Gastroesophageal sphincter (tissue), 4 donors: ENCODE data around the gene PIGU. TPM values are rescaled to one million over a fixed set of nuclear protein-coding genes. Genes with fewer than 3 reads are reported as not detected.

Experiments used
- ATAC-seq: fragments of 150-250 bp; one replicate; pipeline ENCODE4 v1.9.1; 2016; ENCODE audit warnings: mild to moderate bottlenecking, moderate library complexity
- H3K27ac ChIP-seq, 4 donors: fragments of 200-600 bp; sonication (generic) in 3 of 4; 1 replicate in 3 of 4; 2 replicates in 1 of 4; pipeline ENCODE4 v1.5.1; 2016 to 2019
- H3K27me3 ChIP-seq: fragments of 200-600 bp; sonication (generic); one replicate; pipeline ENCODE4 v1.5.1; 2019
- H3K36me3 ChIP-seq, 2 donors: fragments of 200-600 bp; sonication (generic); one replicate each; pipeline ENCODE4 v1.5.1; 2019; ENCODE audit warnings: control low read depth in 1 of 2
- H3K4me1 ChIP-seq, 3 donors: fragments of 200-600 bp; sonication (generic); 1 replicate in 2 of 3; 2 replicates in 1 of 3; pipeline ENCODE4 v1.5.1; 2016 to 2019; ENCODE audit warnings: control low read depth in 2 of 3
- H3K4me3 ChIP-seq, 2 donors: fragments of 200-600 bp; sonication (generic); one replicate each; pipeline ENCODE4 v1.5.1; 2019; ENCODE audit warnings: mild to moderate bottlenecking in 1 of 2, moderate library complexity in 1 of 2
- H3K9me3 ChIP-seq, 3 donors: fragments of 200-600 bp; sonication (generic); one replicate each; pipeline ENCODE4 v1.5.1; 2017 to 2019; ENCODE audit warnings: control low read depth in 2 of 3
- CTCF ChIP-seq, 4 experiments: fragments of 200-600 bp in 2 of 4; fragments of 450-650 bp in 2 of 4; sonication (generic) in 1 of 4; IDR thresholded peaks; one replicate each; pipeline ENCODE4 v1.5.1; 2017 to 2019; ENCODE audit warnings: antibody characterized with exemption in 4 of 4, mild to moderate bottlenecking in 2 of 4, moderate library complexity in 2 of 4
- EP300 ChIP-seq: sonication (generic); formaldehyde crosslinking; IDR thresholded peaks from one replicate; pipeline ENCODE4 v1.6.1; 2017; ENCODE audit warnings: antibody characterized with exemption, mild to moderate bottlenecking
- POLR2A ChIP-seq, 2 donors: fragments of 450-650 bp; IDR thresholded peaks; one replicate each; pipeline ENCODE4 v1.6.1; 2017; ENCODE audit warnings: antibody characterized with exemption in 2 of 2, mild to moderate bottlenecking in 2 of 2, moderate library complexity in 1 of 2
- POLR2AphosphoS5 ChIP-seq: sonication (generic); formaldehyde crosslinking; IDR thresholded peaks from one replicate; pipeline ENCODE4 v1.6.1; 2017; ENCODE audit warnings: antibody characterized with exemption
- WGBS, 2 donors: methylation state at CpG; one replicate each; pipeline ENCODE4 v1.1.5; 2018; ENCODE audit warnings: low coverage in 1 of 2; 5-methylcytosine and 5-hydroxymethylcytosine counted together
- total RNA-seq, 4 donors: library from RNA; depleted of rRNA; stranded (reverse); fragments of >200 nt; gene quantifications; one replicate each; pipeline ENCODE4 v1.1.0, GENCODE V29; 2016

The PIGU gene
- total RNA-seq, 4 donors from 2014 or later: 5.4 to 11.8 (median 10.8) TPM

- 95 to 96% methylated on average over 3 of the region's 7 CpGs for WGBS, 2 donors
- H3K27me3 ChIP-seq: no peaks in the 10 kb centered on the region
- no peak for ATAC-seq
- peaks cover 0 to 49% of the 10 kb centered on the region in 2 donors for H3K36me3 ChIP-seq
- no peaks in the 10 kb centered on the region for H3K9me3 ChIP-seq
- peaks cover 0 to 6% (median 0%) of the 10 kb centered on the region in 3 donors for H3K4me1 ChIP-seq
- H3K4me3 ChIP-seq: no peak overlapping the region
- no peak overlapping the region for H3K27ac ChIP-seq
- no peak for TF ChIP-seq POLR2AphosphoS5
- TF ChIP-seq POLR2A (IDR thresholded peaks at IDR 0.05): no peak
- TF ChIP-seq EP300: no peak
- TF ChIP-seq CTCF (IDR thresholded peaks at IDR 0.05): no peak
These were observed 103.2 kb downstream of the PIGU start for GRCh38 chr20:34573541-34574300.

- no peaks in the 10 kb centered on the region for H3K27me3 ChIP-seq
- H3K9me3 ChIP-seq: no peaks in the 10 kb centered on the region
- peaks cover 0 to 69% of the 10 kb centered on the region in 2 donors for H3K36me3 ChIP-seq
- no peak for ATAC-seq
- no peaks in the 10 kb centered on the region for H3K4me1 ChIP-seq
- 73 to 81% methylated on average over 2 of the region's 5 CpGs for WGBS, 2 donors
- no peak overlapping the region for H3K4me3 ChIP-seq
- no peak overlapping the region for H3K27ac ChIP-seq
- no peak for TF ChIP-seq EP300
- no peak for TF ChIP-seq POLR2AphosphoS5
- no peak for TF ChIP-seq CTCF (IDR thresholded peaks at IDR 0.05)
- no peak for TF ChIP-seq POLR2A (IDR thresholded peaks at IDR 0.05)
These were observed 105.1 kb downstream of the PIGU start for GRCh38 chr20:34571753-34572152.

- ATAC-seq: no peak
- H3K9me3 ChIP-seq: no peaks in the 10 kb centered on the region
- peaks cover 0 to 73% of the 10 kb centered on the region in 2 donors for H3K36me3 ChIP-seq
- H3K27ac ChIP-seq: no peak overlapping the region
- H3K4me3 ChIP-seq: no peak overlapping the region
- H3K27me3 ChIP-seq: no peaks in the 10 kb centered on the region
- 58 to 68% methylated on average over 2 to 3 of the region's 3 CpGs for WGBS, 2 donors
- TF ChIP-seq POLR2A (IDR thresholded peaks at IDR 0.05) (no peak), CTCF (IDR thresholded peaks at IDR 0.05) (no peak), EP300 (no peak), POLR2AphosphoS5 (no peak)
- no peaks in the 10 kb centered on the region for H3K4me1 ChIP-seq
These were observed 106.0 kb downstream of the PIGU start for GRCh38 chr20:34570859-34571306.

GRCh38 chr20:34569598-34569997, 107.3 kb downstream of the PIGU start:
- no peak for TF ChIP-seq CTCF (IDR thresholded peaks at IDR 0.05)
- no peak for TF ChIP-seq POLR2AphosphoS5
- no peak for TF ChIP-seq POLR2A (IDR thresholded peaks at IDR 0.05)
- TF ChIP-seq EP300: no peak
- no peaks in the 10 kb centered on the region for H3K9me3 ChIP-seq
- no peak overlapping the region for H3K27ac ChIP-seq
- H3K4me1 ChIP-seq: no peaks in the 10 kb centered on the region
- ATAC-seq: no peak
- H3K4me3 ChIP-seq: no peak overlapping the region
- peaks cover 0 to 71% of the 10 kb centered on the region in 2 donors for H3K36me3 ChIP-seq
- H3K27me3 ChIP-seq: no peaks in the 10 kb centered on the region
- WGBS, 2 donors: 86% methylated on average over 1 to 2 of the region's 2 CpGs
